Activated B cell treated with CpG ODN at 0.5 μM for 24 hours (primary cell): ENCODE measurements around the gene HSPA12B. TPM values are rescaled to one million over a fixed set of nuclear protein-coding genes. Genes with fewer than 3 reads are reported as not detected.

ENCODE experiments used
- ATAC-seq: fragments of 200-7000 bp; cut with Tn5 transposase; one replicate; pipeline ENCODE4 v1.10.0; 2021; ENCODE audit warnings: low read depth, mild to moderate bottlenecking, moderate library complexity
- CTCF ChIA-PET: fragments of 350-600 bp; sonication (Branson Sonifier 250); formaldehyde crosslinking; loops from one replicate; lab custom pipeline; 2021; ENCODE audit warnings: antibody characterized with exemption; lab: Charles Lee
- POLR2A ChIA-PET: fragments of 350-600 bp; sonication (Branson Sonifier 250); formaldehyde crosslinking; loops from one replicate; lab custom pipeline; 2021; ENCODE audit warnings: antibody characterized with exemption; lab: Charles Lee
- DNase-seq: peaks from one replicate; pipeline ENCODE4 v3.0.0; 2022
- H3K27ac Mint-ChIP-seq: one replicate; pipeline ENCODE4 v1.8.0; 2020; ENCODE audit warnings: mixed read lengths
- H3K27me3 Mint-ChIP-seq: one replicate; pipeline ENCODE4 v1.8.0; 2021; ENCODE audit warnings: mixed read lengths
- H3K36me3 Mint-ChIP-seq: one replicate; pipeline ENCODE4 v1.8.0; 2021; ENCODE audit warnings: low read depth, mixed read lengths
- H3K4me1 Mint-ChIP-seq: one replicate; pipeline ENCODE4 v1.8.0; 2021; ENCODE audit warnings: mixed read lengths
- H3K4me3 Mint-ChIP-seq: one replicate; pipeline ENCODE4 v1.8.0; 2020; ENCODE audit warnings: mild to moderate bottlenecking, mixed read lengths
- H3K9me3 Mint-ChIP-seq: one replicate; pipeline ENCODE4 v1.8.0; 2020; ENCODE audit warnings: mixed read lengths
- CTCF ChIP-seq: fragments of 200-600 bp; IDR thresholded peaks from one replicate; pipeline ENCODE4 v1.8.0; 2022; ENCODE audit warnings: antibody characterized with exemption, mild to moderate bottlenecking
- intact Hi-C: fragments of 100-400 bp; cut with micrococcal nuclease; formaldehyde crosslinking; loops from one replicate; pipeline ENCODE4 v1.15.1; 2024
- total RNA-seq: library from RNA; stranded (reverse); gene quantifications from 2 replicates; pipeline ENCODE4 v1.2.3, GENCODE V29; 2022

HSPA12B gene
- total RNA-seq, 1 donor from 2014 or later = not detected

GRCh38 chr20:3784863-3785239 lies 52.4 kb downstream of the HSPA12B start:
- Mint-ChIP-seq H3K36me3 (peaks cover 7% of the 10 kb centered on the region), H3K27ac (peak overlapping the region; percentile 37), H3K4me3 (peak overlapping the region; percentile 38), H3K9me3 (no peaks in the 10 kb centered on the region), H3K27me3 (no peaks in the 10 kb centered on the region), H3K4me1 (peaks cover 40% of the 10 kb centered on the region)
- no peak for TF ChIP-seq CTCF
- POLR2A ChIA-PET = interaction anchor here (1.1 to 4.9 kb wide), 4 partner anchors 10 to 35 kb away, joined by 3 to 65 read pairs (median 23); partner anchors contain the start of genes ADISSP, AP5S1 and CDC25B
- ATAC-seq (no peak), DNase-seq (no peak)
- CTCF ChIA-PET = interaction anchor here (4.7 kb wide), 1 partner anchor 69 kb away, joined by 46 read pairs; no protein-coding TSS in a partner anchor
- intact Hi-C loops = no loop called here

- DNase-seq = no peak
- ChIA-PET CTCF (interaction anchor here (1.1 to 4.7 kb wide), 5 partner anchors 8 to 300 kb away, joined by 3 to 46 read pairs (median 13); partner anchors contain the start of genes ADISSP and AP5S1), POLR2A (interaction anchor here (0.5 to 4.9 kb wide), 8 partner anchors 8 to 73 kb away, joined by 3 to 65 read pairs (median 10); partner anchors contain the start of genes ADISSP, AP5S1, CDC25B and MAVS)
- no peak for TF ChIP-seq CTCF
- no peak overlapping the region for H3K4me3 Mint-ChIP-seq
- intact Hi-C loops = loop anchor here (1.0 to 2.0 kb wide), 6 partner anchors 10 to 300 kb away; partner anchors contain the start of genes AP5S1 and MAVS
- ATAC-seq = no peak
- H3K36me3 Mint-ChIP-seq = peaks cover 7% of the 10 kb centered on the region
- no peak overlapping the region for H3K27ac Mint-ChIP-seq
- H3K27me3 Mint-ChIP-seq = no peaks in the 10 kb centered on the region
- H3K4me1 Mint-ChIP-seq = peaks cover 37% of the 10 kb centered on the region
- H3K9me3 Mint-ChIP-seq = no peaks in the 10 kb centered on the region
These were observed 53.0 kb downstream of the HSPA12B start for GRCh38 chr20:3785240-3786125.

GRCh38 chr20:3786126-3786484 lies 53.6 kb downstream of the HSPA12B start:
- ChIA-PET CTCF (interaction anchor here (0.6 to 4.7 kb wide), 7 partner anchors 8 to 299 kb away, joined by 3 to 46 read pairs (median 6); partner anchors contain the start of genes ADISSP and AP5S1), POLR2A (interaction anchor here (0.5 to 4.9 kb wide), 10 partner anchors 9 to 72 kb away, joined by 3 to 65 read pairs (median 10); partner anchors contain the start of genes ADISSP, AP5S1, CDC25B and MAVS)
- Mint-ChIP-seq H3K9me3 (no peaks in the 10 kb centered on the region), H3K36me3 (peaks cover 7% of the 10 kb centered on the region), H3K27ac (peak overlapping the region; percentile 70), H3K4me3 (peak overlapping the region; percentile 82), H3K4me1 (peaks cover 31% of the 10 kb centered on the region), H3K27me3 (no peaks in the 10 kb centered on the region)
- DNase-seq (no peak), ATAC-seq (peak; percentile 10)
- intact Hi-C loops = loop anchor here (1.0 to 2.0 kb wide), 6 partner anchors 9 to 299 kb away; partner anchors contain the start of genes AP5S1 and MAVS
- TF ChIP-seq CTCF = no peak

GRCh38 chr20:3786665-3787323 lies 54.3 kb downstream of the HSPA12B start, which contains the start of gene CENPB:
TSS of gene CENPB (minus strand) at chr20:3786740. CDS start at chr20:3786483, 257 bp downstream.
- POLR2A ChIA-PET = interaction anchor here (0.6 to 4.9 kb wide), 13 partner anchors 9 to 298 kb away, joined by 3 to 65 read pairs (median 4); partner anchors contain the start of genes ADISSP, AP5S1, CDC25B and MAVS
- CTCF ChIA-PET = interaction anchor here (0.6 to 4.7 kb wide), 10 partner anchors 9 to 299 kb away, joined by 3 to 46 read pairs (median 4); partner anchors contain the start of genes ADISSP and AP5S1
- Mint-ChIP-seq H3K9me3 (no peaks in the 10 kb centered on the region), H3K27me3 (no peaks in the 10 kb centered on the region), H3K4me3 (peak within 1 kb of the TSS; percentile 82), H3K27ac (peak within 1 kb of the TSS; percentile 70), H3K36me3 (peaks cover 7% of the 10 kb centered on the region), H3K4me1 (peaks cover 24% of the 10 kb centered on the region)
- ATAC-seq (peak; percentile 95), DNase-seq (peak; percentile 96)
- TF ChIP-seq CTCF = no peak
- intact Hi-C loops = loop anchor here (1.0 to 2.0 kb wide), 6 partner anchors 9 to 299 kb away; partner anchors contain the start of genes AP5S1 and MAVS
